NB4 (cell line): Measurements from ENCODE around the gene NUP58.

Source experiments
- DNase-seq: peaks from one replicate; pipeline ENCODE4 v3.0.0; 2010; ENCODE audit warnings: low read depth
- H3K4me3 ChIP-seq: one replicate; pipeline ENCODE4 v1.5.1; 2011; ENCODE audit warnings: mild to moderate bottlenecking, low read depth, low read length, moderate library complexity
- CTCF ChIP-seq: IDR thresholded peaks from one replicate; pipeline ENCODE4 v1.5.1; 2012; ENCODE audit warnings: low read depth, low read length
- MYC ChIP-seq: IDR thresholded peaks from 2 replicates; pipeline ENCODE4 v1.6.1; 2011; ENCODE audit warnings: low read depth, low read length
- POLR2A ChIP-seq: IDR thresholded peaks from 2 replicates; pipeline ENCODE4 v1.6.1; 2011; ENCODE audit warnings: mild to moderate bottlenecking; ENCODE audit not compliant: insufficient read length; ENCODE audit errors: extremely low read depth
- TF ChIP-seq, protein P1 (sequence below): IDR thresholded peaks from 2 replicates; pipeline ENCODE4 v1.6.1; 2011; ENCODE audit warnings: low read depth, low read length

NUP58 gene

DNA sequence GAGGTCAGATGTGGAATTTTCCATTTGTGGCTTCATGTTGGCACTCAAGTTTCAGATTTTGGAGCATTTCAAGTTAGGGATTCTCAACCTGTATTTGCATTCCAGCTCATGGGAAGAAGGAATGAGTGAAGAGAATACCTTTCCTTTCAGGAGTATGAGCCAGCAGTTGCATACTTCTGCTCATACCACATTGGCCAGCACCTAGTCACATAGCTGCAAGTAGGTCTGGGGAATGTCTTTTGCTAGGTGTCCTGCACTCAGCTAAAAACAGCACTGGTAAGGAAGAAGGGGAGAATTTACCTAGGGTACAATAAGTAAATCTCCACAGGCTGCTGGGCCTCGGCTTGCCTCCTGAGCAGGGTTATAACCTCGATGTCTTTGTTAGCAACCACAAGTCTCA, 45.7 kb downstream of the NUP58 start:
- H3K4me3 ChIP-seq: no peak overlapping the region
- TF ChIP-seq CTCF (no peak), MYC (no peak), POLR2A (no peak)
- TF ChIP-seq, protein P1, sequence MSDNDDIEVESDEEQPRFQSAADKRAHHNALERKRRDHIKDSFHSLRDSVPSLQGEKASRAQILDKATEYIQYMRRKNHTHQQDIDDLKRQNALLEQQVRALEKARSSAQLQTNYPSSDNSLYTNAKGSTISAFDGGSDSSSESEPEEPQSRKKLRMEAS: no peak
- no peak for DNase-seq

DNA sequence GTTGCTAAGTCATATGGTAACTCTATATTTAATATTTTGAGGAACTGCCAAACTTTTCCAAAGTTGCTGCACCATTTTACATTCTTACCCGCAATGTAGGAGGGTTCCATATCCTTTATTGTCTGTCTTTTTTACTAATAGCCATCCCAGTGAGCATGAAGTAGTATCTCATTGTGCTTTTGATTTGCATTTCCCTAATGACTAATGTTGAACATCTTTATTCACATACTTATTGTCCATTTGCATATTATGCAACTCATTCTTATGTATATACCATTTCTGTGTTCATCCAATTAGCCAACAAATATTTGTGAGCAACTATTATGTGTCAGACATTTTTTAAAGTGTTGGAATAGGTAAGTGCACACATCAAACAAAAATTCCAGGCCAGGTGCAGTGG, 50.0 kb downstream of the NUP58 start:
- TF ChIP-seq MYC (no peak), CTCF (no peak), POLR2A (no peak)
- TF ChIP-seq, protein P1: no peak
- DNase-seq: no peak
- no peak overlapping the region for H3K4me3 ChIP-seq

GRCh38 chr13:25352230-25352629, 50.8 kb downstream of the NUP58 start:
- TF ChIP-seq, protein P1: no peak
- no peak for TF ChIP-seq CTCF
- no peak for TF ChIP-seq POLR2A
- TF ChIP-seq MYC: no peak
- DNase-seq: no peak
- no peak overlapping the region for H3K4me3 ChIP-seq

DNA sequence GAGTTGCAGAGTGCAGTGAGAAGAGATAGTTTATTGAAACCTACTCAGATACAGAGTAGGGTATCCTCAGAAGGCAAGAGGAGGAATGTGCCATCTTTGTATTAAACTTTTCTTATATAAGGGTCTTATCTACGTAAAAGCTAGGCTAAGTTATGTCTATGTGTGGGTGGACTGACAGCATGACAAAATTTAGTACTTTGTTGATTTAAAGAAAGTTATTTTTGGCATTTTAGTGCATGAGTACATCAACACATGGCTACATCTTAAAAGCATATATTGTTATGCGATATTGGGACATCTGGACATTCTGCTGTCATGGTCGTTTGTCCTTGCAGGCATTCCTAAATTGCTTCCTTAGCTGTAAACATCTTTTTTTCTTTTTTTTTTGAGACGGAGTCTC, 51.4 kb downstream of the NUP58 start:
- H3K4me3 ChIP-seq: no peak overlapping the region
- TF ChIP-seq, protein P1: no peak
- TF ChIP-seq POLR2A: no peak
- no peak for TF ChIP-seq MYC
- no peak for TF ChIP-seq CTCF
- no peak for DNase-seq

- no peak overlapping the region for H3K4me3 ChIP-seq
- no peak for DNase-seq
Observed at GRCh38 chr13:25353344-25353743, 51.9 kb downstream of the NUP58 start.

More at GRCh38 chr13:25353344-25353743, 51.9 kb downstream of the NUP58 start:
- TF ChIP-seq, protein P1: no peak
- no peak for TF ChIP-seq CTCF
- TF ChIP-seq POLR2A: no peak
- no peak for TF ChIP-seq MYC
